Peyer's patch (tissue), 4 donors: ENCODE data around the gene SDHB. TPM values are rescaled to one million over a fixed set of nuclear protein-coding genes. Genes with fewer than 3 reads are reported as not detected.

Source experiments
- DNase-seq, 3 donors: peaks; one replicate each; pipeline ENCODE4 v3.0.0-alpha.2; 2017 to 2019
- H3K27ac ChIP-seq, 4 donors: fragments of 200-600 bp; sonication (generic); one replicate each; pipeline ENCODE4 v1.5.1; 2016 to 2019
- H3K27me3 ChIP-seq, 2 donors: fragments of 200-600 bp; sonication (generic); one replicate each; pipeline ENCODE4 v1.5.1; 2019
- H3K36me3 ChIP-seq, 3 donors: fragments of 200-600 bp; sonication (generic); one replicate each; pipeline ENCODE4 v1.5.1; 2016 to 2019
- H3K4me1 ChIP-seq, 4 donors: fragments of 200-600 bp; sonication (generic); one replicate each; pipeline ENCODE4 v1.5.1; 2016 to 2019
- H3K4me3 ChIP-seq, 4 donors: fragments of 200-600 bp; sonication (generic); 1 replicate in 3 of 4; 2 replicates in 1 of 4; pipeline ENCODE4 v1.5.1; 2016 to 2019; ENCODE audit warnings: mild to moderate bottlenecking in 1 of 4
- H3K9me3 ChIP-seq, 4 donors: fragments of 200-600 bp; sonication (generic); one replicate each; pipeline ENCODE4 v1.5.1; 2016 to 2019; ENCODE audit warnings: mild to moderate bottlenecking in 1 of 4
- POLR2A ChIP-seq, 2 donors: fragments of 450-650 bp; IDR thresholded peaks; one replicate each; pipeline ENCODE4 v1.5.1; 2017; ENCODE audit warnings: antibody characterized with exemption in 2 of 2, mild to moderate bottlenecking in 2 of 2, moderate library complexity in 2 of 2
- total RNA-seq, 4 donors: library from RNA; depleted of rRNA; stranded (reverse); fragments of >200 nt; gene quantifications; one replicate each; pipeline ENCODE4 v1.1.0, GENCODE V29; 2016
- TF ChIP-seq, protein P1 (sequence below), 6 experiments: fragments of 450-650 bp in 4 of 6; fragments of 200-600 bp in 2 of 6; sonication (generic) in 1 of 6; IDR thresholded peaks; one replicate each; pipeline ENCODE4 v1.5.1; 2017 to 2019; ENCODE audit warnings: antibody characterized with exemption in 6 of 6, mild to moderate bottlenecking in 3 of 6, moderate library complexity in 1 of 6

Gene SDHB
- total RNA-seq, 4 donors from 2014 or later: 106 to 277 (median 175) TPM

DNA sequence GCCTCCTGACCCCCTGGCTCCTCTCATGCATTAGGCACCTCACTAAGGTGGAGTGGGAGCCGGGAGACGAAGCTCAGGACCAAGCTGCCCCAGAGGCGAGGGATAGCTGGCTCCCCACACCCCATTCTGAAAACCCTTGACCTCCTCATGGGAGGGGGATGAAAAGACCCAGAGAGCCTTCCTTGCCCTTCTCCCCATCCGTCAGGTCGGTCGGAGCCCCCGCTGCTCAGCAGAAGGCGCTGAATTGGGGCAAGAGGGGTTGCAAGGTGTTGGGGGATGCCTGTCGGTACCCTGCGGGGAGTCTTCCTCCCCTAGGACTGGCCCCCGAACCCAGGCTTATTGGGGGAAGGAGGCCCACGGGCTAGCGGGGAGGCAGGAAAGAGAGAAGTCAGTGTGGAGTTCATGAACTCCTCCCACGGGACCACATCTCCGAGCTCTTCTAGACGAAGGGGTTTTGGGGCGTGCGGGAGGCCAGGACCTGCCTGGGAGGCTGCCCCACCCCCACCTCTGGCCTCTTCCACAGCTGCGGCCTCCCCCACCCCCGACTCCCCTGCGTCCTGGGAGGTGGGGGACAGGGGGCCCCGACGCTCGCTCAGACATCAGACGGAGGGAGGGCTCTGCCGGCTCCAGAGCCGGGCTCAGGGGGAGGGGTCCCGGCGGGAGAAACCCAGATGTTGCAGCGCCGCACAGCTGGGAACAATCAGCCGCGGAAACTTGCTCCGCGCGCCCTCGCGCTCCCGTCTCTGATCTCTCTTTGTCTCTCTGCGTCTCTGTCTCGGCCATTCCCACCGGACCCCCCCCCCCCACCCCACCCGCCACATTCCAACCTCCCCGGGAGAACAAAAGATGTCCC is 74.1 kb downstream of the SDHB start:
- TF ChIP-seq POLR2A (IDR thresholded peaks at IDR 0.05): no peak
- TF ChIP-seq, protein P1, sequence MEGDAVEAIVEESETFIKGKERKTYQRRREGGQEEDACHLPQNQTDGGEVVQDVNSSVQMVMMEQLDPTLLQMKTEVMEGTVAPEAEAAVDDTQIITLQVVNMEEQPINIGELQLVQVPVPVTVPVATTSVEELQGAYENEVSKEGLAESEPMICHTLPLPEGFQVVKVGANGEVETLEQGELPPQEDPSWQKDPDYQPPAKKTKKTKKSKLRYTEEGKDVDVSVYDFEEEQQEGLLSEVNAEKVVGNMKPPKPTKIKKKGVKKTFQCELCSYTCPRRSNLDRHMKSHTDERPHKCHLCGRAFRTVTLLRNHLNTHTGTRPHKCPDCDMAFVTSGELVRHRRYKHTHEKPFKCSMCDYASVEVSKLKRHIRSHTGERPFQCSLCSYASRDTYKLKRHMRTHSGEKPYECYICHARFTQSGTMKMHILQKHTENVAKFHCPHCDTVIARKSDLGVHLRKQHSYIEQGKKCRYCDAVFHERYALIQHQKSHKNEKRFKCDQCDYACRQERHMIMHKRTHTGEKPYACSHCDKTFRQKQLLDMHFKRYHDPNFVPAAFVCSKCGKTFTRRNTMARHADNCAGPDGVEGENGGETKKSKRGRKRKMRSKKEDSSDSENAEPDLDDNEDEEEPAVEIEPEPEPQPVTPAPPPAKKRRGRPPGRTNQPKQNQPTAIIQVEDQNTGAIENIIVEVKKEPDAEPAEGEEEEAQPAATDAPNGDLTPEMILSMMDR (IDR thresholded peaks at IDR 0.05): no peak

GRCh38 chr1:16978567-16979474 is 75.0 kb downstream of the SDHB start:
- H3K4me3 ChIP-seq: peak overlapping the region in 2 of 4 donors; percentile 50 to 56
- H3K4me1 ChIP-seq: peaks cover 0 to 28% (median 0%) of the 10 kb centered on the region in 4 donors
- H3K27ac ChIP-seq: peak overlapping the region; percentile 26 to 66 (median 38)
- no peaks in the 10 kb centered on the region for H3K27me3 ChIP-seq
- TF ChIP-seq, protein P1 (IDR thresholded peaks at IDR 0.05): no peak
- TF ChIP-seq POLR2A (IDR thresholded peaks at IDR 0.05): no peak
- H3K9me3 ChIP-seq: no peaks in the 10 kb centered on the region
- H3K36me3 ChIP-seq: no peaks in the 10 kb centered on the region
- no peak for DNase-seq

More for the DNA sequence above, 74.1 kb downstream of the SDHB start:
- Histone ChIP-seq H3K4me1 (peaks cover 0 to 28% (median 0%) of the 10 kb centered on the region in 4 donors), H3K27ac (peak overlapping the region; percentile 26 to 66 (median 38)), H3K27me3 (no peaks in the 10 kb centered on the region), H3K9me3 (no peaks in the 10 kb centered on the region), H3K4me3 (peak overlapping the region; percentile 33 to 56 (median 42)), H3K36me3 (no peaks in the 10 kb centered on the region)
- DNase-seq: no peak

GRCh38 chr1:16978139-16978538 is 75.7 kb downstream of the SDHB start:
- DNase-seq: peak in 1 of 3 donors; percentile 53

DNA sequence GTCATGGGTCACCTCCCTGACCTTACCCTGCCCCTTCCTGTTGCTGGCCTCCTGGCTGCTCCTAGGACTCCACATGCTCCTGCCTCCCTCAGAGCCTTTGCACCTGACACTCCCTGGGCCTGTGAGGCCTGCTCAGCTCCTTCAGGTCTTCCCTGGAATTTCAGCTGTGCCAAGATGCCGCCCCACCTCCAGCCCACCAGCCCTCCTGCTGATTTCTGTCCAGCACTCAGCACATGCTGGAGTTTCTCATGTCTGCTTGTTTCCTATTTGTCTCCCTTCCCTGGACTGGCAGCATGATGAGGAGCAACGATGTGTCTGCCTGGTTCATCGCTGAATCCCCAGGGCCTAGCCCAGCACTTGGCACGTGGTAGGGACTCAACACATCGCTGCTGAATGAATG is 76.5 kb downstream of the SDHB start:
- TF ChIP-seq POLR2A (IDR thresholded peaks at IDR 0.05): no peak
- TF ChIP-seq, protein P1 (IDR thresholded peaks at IDR 0.05): no peak
- H3K27ac ChIP-seq: no peak overlapping the region
- no peak overlapping the region for H3K4me3 ChIP-seq
- H3K9me3 ChIP-seq: no peaks in the 10 kb centered on the region
- no peak for DNase-seq
- peaks cover 0 to 28% (median 0%) of the 10 kb centered on the region in 4 donors for H3K4me1 ChIP-seq
- no peaks in the 10 kb centered on the region for H3K36me3 ChIP-seq
- no peaks in the 10 kb centered on the region for H3K27me3 ChIP-seq

More at GRCh38 chr1:16978139-16978538, 75.7 kb downstream of the SDHB start:
- no peaks in the 10 kb centered on the region for H3K36me3 ChIP-seq
- no peaks in the 10 kb centered on the region for H3K27me3 ChIP-seq
- no peak overlapping the region for H3K4me3 ChIP-seq
- H3K27ac ChIP-seq: peak overlapping the region in 1 of 4 donors; percentile 66
- no peaks in the 10 kb centered on the region for H3K9me3 ChIP-seq
- H3K4me1 ChIP-seq: peaks cover 0 to 28% (median 0%) of the 10 kb centered on the region in 4 donors
- TF ChIP-seq, protein P1 (IDR thresholded peaks at IDR 0.05): no peak
- no peak for TF ChIP-seq POLR2A (IDR thresholded peaks at IDR 0.05)

- no peak for DNase-seq
- TF ChIP-seq, protein P1 (IDR thresholded peaks at IDR 0.05): no peak
- no peak for TF ChIP-seq POLR2A (IDR thresholded peaks at IDR 0.05)
- no peaks in the 10 kb centered on the region for H3K9me3 ChIP-seq
- H3K27ac ChIP-seq: no peak overlapping the region
- H3K36me3 ChIP-seq: no peaks in the 10 kb centered on the region
- H3K4me1 ChIP-seq: peaks cover 0 to 28% (median 0%) of the 10 kb centered on the region in 4 donors
- no peaks in the 10 kb centered on the region for H3K27me3 ChIP-seq
- no peak overlapping the region for H3K4me3 ChIP-seq
Observed at GRCh38 chr1:16976966-16977365, 76.9 kb downstream of the SDHB start.
